HFF-Myc (cell line): ENCODE measurements around the gene SLC16A9.

Experiments
- DNase-seq: peaks from one replicate; pipeline ENCODE4 v3.0.0-alpha.2; 2011; ENCODE audit warnings: low read depth; ENCODE audit errors: extremely low read depth
- H3K4me3 ChIP-seq: replicated peaks from 2 replicates; pipeline ENCODE4 v1.5.1; 2011; ENCODE audit warnings: low read depth, mild to moderate bottlenecking, control low read depth, low read length
- TF ChIP-seq, protein P1 (sequence below): IDR thresholded peaks from 2 replicates; pipeline ENCODE4 v1.5.1; 2012; ENCODE audit warnings: mild to moderate bottlenecking, low read depth, low read length, control low read depth; ENCODE audit errors: missing control alignments

SLC16A9 gene

DNA sequence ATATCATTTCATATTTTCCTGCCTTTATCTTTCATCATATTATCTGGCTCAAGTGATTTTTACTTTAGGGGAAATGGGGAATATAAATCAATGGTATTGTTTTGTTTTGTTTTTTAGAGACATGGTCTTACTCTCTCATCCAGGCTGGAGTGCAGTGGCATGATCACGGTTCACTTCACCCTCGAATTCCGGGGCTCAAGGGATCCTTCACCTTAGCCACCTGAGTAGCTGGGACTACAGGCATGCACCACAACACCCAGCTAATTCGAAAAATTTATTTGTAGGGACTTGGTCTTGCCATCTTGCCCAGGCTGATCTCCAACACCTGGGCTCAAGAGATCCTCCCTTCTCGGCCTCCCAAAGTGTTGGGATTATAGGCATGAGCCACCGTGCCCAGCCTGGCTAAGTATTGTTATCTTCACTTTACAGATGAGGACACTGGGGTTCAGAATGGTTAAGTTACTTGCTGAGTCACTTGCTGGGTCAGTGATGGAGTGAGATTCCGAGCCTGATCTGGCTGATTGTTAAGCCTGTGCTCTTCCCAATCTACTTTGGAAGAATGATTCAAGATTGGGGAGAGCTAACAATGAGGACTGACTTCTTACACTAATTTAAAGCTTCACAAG, 3.7 kb upstream of the SLC16A9 start:
- no peak for DNase-seq
- TF ChIP-seq, protein P1, sequence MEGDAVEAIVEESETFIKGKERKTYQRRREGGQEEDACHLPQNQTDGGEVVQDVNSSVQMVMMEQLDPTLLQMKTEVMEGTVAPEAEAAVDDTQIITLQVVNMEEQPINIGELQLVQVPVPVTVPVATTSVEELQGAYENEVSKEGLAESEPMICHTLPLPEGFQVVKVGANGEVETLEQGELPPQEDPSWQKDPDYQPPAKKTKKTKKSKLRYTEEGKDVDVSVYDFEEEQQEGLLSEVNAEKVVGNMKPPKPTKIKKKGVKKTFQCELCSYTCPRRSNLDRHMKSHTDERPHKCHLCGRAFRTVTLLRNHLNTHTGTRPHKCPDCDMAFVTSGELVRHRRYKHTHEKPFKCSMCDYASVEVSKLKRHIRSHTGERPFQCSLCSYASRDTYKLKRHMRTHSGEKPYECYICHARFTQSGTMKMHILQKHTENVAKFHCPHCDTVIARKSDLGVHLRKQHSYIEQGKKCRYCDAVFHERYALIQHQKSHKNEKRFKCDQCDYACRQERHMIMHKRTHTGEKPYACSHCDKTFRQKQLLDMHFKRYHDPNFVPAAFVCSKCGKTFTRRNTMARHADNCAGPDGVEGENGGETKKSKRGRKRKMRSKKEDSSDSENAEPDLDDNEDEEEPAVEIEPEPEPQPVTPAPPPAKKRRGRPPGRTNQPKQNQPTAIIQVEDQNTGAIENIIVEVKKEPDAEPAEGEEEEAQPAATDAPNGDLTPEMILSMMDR, result no peak

DNA sequence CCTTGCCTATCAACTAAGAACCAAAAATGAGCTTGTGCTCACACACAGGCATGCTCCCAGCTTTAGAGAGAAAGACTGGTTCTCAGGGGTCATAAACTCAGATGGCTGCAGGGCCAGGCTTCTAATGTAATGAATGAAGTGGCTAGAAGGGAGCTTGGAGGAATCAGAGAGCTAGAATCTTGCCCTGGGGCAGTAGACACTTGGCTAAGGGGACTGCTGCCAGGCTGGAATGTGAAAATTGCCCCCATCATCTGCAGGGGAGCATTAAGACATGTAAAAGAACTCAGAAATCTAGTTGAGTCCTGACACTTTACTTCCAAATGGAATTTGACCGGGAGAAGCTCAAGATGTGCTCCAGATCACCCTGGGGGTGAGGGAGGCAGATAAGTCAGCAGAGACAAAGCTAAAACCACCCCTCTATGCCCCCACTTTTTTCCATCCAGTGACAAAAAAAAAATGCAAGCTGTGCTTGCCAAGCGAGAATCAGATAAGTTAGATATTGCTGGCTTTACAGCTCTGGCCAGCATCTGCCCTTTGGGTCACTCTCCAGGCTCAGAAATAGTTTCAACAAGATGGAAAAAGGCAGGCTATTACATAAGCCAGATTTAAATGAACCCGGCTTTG, 2.3 kb upstream of the SLC16A9 start:
- TF ChIP-seq, protein P1, result no peak
- no peak for DNase-seq
- no peak overlapping the region for H3K4me3 ChIP-seq

More for the DNA sequence above, 3.7 kb upstream of the SLC16A9 start:
- no peak overlapping the region for H3K4me3 ChIP-seq

DNA sequence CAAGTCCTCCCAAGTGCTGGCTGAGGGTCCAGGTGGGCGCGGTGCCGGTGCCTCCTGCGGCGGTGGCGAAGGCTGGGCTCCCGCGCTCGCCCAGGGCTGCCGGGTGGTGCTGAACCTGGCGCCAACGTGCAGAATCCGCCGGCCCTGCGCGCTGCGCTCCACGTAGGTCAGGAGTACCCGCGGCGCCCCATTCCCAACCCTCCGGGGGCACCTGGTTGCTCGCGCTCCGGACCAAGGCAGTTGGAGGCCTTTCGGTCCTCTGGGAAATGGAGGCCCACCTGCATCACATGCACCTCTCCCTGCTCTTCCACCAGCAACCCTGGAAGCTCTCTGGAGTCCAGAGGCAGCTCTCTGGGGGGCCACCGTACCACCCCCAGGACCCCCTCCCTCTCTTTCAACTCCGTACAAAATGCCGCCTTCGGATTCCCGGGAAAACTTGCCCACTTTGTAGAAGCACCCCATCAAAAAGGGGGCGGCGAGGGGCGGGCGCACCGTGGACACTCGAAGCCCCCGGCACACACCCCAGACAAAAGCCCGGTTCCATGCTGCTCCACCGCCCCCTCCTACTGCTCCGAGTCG, 745 bp downstream of the SLC16A9 start:
- no peak for DNase-seq
- H3K4me3 ChIP-seq, result peak overlapping the region; percentile 45
- TF ChIP-seq, protein P1, result no peak

GRCh38 chr10:59706851-59707797, 2.5 kb downstream of the SLC16A9 start:
- H3K4me3 ChIP-seq, result no peak overlapping the region
- no peak for DNase-seq
- TF ChIP-seq, protein P1, result no peak

DNA sequence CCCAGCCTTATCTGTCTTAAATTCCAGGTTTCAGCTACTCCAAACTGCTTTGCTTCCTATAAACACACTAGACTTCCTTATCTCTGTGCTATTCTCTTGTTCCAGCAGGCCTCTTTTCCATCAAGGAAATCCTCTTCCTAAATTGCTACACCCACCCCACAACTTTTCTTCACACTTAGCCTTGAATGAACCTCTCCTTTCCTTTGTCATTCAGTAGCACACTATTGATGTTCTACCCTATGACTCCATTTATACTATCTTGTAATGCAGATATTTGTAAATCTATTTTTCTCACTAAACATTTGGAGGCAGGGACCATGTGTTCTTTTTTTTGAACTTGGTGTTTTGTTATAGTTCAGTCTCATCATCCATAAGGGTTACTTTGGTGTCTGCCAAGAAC, 3.7 kb downstream of the SLC16A9 start:
- H3K4me3 ChIP-seq, result no peak overlapping the region
- TF ChIP-seq, protein P1, result no peak
- DNase-seq, result no peak

DNA sequence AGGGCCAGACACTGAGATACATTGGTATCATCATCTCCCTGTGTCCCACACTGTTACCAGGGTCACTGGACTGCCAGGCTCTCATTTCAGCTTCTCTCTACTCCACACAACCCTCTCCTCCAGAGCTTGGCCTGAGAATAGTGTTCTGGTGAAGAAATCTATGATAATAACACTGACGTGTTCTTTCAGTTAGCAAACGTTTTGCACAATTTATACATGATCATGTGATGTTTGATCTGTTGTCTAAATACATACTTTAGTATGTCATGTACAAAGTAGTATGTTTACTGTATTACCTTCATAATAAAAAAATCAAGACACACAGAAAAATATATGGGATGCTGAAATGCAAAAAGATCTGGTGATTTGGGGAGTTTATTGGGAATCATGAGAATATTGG, 5.0 kb downstream of the SLC16A9 start:
- TF ChIP-seq, protein P1, result no peak
- no peak for DNase-seq

More for the DNA sequence above, 5.0 kb downstream of the SLC16A9 start:
- H3K4me3 ChIP-seq, result no peak overlapping the region
